Stimulated activated CD4-positive, alpha-beta T cell treated with anti-CD3 and anti-CD28 coated beads, TNF-alpha, amount 100 ng/mL, for 48 hours (primary cell): ENCODE data around the gene RGS7BP.

Experiments
- DNase-seq, 3 donors: peaks; one replicate each; pipeline ENCODE4 v3.0.0-alpha.2; 2020; ENCODE audit warnings: low read depth in 3 of 3

Gene RGS7BP

DNA sequence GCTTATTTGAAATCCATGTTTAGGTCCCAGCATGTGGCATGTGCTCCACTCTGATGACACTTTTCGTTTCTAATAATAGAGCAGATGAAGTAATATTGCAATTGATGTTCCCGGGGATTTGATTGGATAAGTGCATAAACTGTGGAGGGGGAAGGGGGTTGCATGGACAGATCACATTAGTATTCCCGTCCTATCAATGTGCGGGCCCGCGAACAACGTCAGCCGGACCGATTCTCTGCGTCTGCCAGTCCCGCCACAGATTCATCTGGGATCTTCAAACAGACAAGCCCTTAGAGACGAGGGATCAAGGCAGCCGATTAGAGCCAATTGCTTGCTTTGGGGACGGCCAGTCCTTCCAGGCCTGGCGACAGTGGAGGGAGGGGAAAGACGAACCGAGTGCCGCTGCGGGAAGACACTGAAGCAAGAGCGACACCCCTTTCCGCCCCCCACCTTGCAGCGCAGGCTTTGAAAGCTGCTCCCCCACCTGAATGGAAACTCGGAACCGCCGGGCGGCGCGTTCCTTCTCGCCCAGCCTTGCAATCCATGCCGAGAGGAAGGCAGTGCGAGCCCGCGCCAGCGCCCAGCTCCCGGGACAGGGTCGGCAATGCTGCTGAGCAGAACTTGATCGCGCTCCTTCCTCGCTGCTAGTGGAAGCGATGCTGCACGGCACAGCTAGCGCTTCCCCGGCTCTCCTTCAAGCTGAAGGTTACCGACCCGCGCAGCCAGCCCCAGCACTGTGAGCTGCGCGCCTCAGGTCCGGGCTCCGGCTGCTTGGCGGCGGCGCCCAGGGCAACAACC is at the start of gene RGS7BP:
RGS7BP (plus strand) TSS at position 247 of the 798 bp plus-strand sequence. CDS start 610 bp downstream, outside the sequence.
- DNase-seq: no peak

DNA sequence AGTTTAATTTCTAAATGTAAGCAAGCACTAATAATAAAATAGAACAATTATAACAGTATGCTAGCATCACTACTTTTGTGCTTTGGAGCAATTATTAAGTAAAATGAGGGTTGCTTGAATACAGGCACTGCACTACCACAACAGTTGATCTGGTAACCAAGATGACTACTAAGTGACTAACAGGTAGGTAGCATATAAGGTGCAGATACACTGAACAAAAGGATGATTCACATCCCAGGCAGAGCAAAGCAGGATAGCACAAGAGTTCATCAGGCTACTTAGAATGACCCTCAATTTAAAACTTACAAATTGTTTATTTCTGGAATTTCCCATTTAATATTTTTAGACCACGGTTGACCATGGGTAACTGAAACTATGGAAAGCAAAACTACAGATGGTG is 48.0 kb upstream of the RGS7BP start:
- DNase-seq: no peak

DNA sequence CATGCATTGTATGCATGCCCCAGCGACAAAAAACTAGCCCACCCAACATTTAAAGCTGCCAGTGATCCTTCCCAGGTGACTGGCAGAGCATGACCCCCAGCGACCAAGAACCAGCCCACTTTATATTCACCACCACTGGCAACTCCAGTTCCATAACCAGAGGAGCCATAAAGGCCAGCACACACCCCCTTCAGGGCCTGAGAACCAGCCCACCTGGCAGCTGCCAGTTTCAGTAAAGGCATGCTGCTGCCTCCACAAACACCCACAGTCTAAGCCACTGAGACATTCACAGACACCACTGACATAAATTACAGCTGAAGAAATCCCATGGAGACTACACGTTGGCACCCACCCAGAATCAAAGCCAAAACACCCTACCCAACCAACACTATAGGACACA is 46.9 kb upstream of the RGS7BP start:
- no peak for DNase-seq

DNA sequence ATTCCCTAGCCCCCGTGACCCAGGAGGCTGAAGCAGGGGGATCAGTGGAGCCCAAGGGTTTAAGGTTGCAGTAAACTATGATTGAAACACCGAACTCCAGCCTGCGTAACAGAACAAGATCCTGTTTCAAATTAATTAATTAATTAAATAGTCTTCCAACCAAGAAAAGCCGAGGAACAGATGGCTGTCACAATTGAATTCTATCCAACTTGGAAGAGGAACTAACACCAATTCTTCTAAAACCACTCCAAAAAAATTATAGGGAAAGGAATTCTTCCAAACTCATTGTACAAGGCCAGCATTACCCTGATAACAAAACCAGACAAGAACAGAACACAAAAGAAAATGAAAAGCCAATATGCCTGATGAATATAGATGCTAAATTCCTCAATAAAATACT is 43.4 kb upstream of the RGS7BP start:
- DNase-seq: no peak

DNA sequence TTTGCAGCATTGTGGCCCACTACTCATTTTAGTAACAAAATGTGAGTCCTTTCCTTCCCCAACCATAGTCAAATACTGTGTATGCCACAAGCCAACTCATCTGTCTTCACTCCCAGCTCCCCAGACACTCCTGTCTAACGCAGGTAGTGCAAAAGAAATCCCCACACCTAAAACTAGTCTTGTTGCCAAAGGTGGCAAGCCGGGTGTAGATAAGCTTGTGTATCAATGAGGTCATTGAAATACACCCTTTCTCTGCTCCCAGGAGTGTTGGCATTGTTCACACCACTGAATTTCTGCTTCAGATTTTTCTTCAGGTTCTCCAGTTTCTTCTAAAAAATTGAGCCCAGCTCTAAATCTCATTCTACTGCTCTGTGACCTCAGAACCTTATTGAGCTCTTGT is 19.7 kb upstream of the RGS7BP start:
- no peak for DNase-seq

DNA sequence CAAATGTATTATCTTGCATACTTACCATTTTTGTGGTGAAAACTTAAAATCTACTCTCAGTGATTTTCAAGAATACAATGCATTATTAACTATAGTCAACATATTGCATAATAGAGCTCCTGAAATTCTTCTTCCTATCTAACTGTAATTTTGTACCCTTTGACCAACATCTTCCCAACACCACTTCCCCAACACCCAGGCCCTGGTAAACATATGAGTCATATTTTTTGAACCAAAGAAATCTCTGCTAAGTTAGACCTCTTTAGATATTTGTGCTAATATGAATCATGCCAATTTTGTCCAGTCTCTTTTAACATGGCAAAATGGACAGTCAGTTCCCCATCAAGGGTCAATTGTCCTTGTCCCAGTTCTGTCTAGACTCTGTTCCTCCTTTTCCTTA is 18.5 kb upstream of the RGS7BP start:
- no peak for DNase-seq

DNA sequence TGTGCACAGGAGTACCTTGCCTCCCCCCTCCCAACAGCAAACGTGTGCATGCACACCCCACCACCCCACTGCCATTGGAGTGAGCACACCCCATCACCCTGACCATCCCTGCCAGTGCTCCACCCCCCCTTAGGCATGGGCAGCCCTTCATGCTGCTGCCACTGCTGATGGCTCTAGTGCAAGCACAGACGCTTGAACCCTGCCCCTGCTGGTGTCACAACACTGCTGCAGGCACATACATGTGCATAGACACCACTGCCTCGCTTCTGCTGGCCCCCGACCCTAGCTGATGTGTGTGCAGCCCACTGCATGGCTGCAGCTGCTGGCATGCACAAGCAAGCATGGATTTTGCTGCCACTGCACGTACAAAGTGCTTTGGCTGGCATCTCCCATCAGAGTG is 16.0 kb upstream of the RGS7BP start:
- no peak for DNase-seq

DNA sequence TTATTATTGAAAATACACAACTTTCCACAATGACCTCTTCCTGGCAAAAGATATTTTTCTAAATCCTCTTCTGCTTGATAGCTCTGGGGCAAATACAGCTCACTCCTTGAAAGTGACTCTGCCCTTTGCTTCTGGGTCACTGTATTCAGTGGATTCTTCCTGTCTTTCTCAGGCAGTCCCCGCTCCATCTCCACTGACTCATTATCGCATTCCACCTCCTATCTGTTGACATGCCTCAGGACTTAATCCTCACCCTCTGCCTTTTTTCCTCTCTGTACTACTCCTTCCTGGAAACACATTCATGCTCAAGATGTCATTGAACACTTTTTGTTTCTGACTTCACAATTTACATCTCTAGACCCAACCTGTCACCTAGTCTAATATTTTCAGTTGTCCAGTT is 8.4 kb upstream of the RGS7BP start:
- no peak for DNase-seq

DNA sequence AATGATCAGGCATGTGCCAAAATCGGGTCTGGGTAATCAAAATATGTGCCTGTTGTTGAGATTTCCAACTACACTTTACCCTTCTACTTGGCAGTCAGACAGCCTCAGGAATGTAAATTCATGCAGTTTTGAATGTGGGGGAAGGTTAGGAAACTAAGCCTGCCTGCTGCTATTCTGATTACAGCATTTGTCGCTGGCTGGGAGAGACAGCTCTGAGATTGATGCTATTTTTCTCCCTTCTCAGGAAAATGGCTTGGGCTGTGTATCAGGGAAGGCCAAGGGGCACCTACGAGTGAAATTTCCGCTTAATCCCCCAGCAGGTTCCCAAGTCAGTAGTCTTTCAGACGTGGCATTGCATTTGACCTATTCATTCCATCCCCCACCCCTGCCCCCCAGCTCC is 3.6 kb upstream of the RGS7BP start:
- no peak for DNase-seq

DNA sequence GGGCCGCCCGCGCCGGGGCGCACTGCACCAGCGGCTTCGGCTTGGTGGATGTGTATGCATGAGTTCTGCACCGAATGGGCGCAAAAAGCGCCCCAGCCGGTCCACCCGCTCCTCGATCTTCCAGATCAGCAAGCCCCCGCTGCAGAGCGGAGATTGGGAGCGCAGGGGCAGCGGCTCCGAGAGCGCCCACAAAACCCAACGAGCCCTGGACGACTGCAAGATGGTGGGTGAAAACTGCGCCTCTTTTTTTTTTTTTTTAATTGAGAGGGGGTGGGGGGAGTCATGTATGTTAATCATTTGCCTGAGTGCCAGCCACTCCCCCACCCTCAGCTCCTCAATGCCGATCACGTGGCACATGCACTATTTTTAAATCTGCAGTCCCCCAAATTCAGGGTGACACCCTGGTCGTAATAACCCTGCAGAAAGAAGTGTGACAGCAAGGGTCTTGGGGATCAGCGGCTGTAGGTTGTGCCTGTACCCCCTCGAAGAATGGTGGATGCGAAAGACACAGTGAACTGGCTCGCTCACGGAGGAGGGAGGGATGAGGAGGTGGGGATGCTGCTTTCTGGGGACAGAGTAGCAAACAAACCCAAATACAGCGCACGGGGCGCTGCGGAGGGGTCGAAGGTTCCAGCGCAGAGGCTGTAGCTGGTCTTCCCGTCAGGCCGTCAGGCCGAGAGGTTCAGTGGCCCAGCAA is 900 bp downstream of the RGS7BP start:
- no peak for DNase-seq

DNA sequence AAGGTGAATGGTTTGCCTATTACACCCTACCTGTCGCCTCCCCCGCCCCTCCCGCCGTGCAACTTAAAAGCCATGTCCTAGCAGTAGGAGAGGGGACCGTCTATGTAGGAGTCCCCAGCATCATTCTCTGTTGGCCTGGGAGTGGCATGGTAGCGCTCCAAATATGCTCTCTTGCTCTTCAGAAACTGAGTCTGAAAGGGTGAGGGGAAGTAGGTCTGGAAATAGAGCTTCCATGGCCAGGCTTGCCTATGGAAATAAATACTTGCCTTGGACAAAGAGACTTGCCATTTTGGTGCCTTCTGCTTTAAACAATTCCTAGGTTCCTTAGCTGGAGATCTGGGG is 1.4 kb downstream of the RGS7BP start:
- DNase-seq: no peak

DNA sequence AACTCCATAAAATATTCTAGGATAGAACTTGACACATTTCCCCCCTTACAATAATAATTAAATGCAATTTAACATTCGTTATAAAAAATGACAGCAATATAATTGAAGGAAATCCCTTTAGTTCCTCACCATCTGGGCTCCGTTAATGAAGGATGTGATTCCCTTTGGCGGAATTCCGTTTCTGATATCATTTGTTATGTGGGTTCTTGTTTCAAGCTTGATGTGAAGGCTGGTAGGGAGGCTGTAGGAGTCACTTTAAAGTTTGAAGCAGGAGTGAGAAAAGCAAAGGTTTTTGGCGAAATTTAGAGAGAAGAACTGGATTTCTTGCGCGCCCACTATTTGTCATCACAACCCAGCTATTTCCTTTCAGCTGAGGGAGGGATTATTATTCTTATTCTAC is 4.0 kb downstream of the RGS7BP start:
- DNase-seq: no peak

DNA sequence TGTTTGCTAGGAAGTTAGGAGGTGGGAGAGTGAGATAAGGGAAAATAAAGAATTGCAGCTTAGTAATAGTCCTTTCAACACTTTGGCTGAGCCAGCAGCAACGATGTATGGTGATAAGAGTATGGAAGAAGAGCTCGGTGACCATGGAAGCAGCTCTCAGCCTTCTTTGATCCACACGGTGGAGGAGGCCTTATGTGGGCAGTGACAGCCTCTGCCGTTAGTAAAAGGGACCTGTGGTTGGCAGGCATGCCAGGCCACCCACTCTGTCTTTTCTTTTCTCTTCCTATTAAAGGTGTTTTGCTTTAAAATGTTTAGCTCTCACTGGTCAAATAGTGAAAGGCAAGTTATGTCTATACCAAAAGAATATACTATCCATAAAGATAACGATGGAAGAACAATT is 7.7 kb downstream of the RGS7BP start:
- no peak for DNase-seq

DNA sequence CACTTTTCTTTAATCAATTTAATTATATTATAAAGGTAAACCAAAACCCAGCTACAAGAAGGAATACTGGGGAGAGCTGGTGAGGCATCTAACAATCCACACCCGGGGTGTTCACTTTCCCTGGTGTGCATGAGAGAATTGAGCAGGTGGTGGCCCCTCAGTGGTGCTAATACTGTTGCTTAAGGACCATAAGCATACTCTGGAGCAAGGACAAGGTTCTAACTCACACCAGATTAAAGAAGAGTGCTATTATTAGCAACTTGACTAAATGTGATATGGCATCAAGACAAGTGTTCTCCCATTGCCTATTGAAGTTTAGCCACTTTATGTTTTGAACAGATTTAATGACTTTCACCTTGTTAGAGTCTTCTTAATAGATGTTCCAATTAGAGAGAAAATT is 8.8 kb downstream of the RGS7BP start:
- DNase-seq: no peak

DNA sequence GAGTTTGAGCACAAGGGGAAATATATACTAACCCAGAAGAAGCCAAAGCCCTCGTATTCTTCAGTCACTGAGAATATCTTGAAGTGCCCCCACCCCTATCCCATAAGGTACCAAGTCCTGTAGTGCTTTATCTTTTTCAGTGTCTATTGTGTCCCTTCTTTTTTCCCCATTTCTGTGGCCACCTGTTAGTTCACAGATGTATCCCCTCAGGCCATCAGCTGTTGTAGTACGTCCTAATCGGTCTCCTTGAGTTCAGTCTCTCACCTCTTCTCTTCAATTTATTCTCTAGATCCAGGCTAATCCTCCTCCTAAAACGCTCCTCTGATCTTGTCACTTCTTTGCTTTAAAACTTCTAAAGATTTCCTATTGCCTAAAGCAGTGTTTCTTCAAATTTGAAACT is 10.4 kb downstream of the RGS7BP start:
- no peak for DNase-seq

DNA sequence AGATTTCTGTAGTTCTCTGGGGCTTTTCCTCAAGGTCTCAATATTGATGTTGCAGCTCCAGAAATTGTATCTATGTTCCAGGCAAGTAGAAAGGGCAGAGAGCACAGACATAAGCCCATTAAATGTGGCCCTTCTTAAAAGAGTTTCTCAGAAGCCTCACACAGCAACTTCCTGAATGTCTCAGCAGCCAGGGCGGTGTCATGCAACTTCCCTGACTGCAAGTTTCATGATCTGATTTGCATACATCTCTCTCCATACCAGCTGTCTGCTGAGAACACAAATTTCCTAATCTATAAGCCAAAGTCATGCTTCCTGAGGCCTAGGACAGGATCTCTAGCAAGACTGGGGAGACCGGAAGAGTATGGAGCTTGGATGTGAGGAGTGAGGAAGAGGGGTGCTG is 13.0 kb downstream of the RGS7BP start:
- DNase-seq: no peak

DNA sequence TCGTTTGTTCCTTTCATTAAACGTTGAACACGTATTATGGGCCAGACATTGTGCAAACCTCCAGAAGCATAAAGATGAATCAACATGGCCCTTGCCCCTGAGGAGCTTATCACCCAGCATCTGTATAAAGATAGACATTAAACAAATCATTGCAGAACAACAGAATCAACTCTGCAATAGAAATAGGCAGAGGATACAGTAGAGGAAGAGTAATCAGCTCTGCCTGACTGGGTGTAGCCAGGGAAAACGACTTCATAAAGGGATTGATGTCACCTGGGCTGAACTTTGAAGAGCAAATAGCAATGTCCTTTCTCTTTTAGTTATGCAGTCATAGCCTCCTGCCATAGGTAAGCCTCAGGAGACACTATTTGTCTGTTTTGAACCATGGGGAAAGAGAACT is 13.4 kb downstream of the RGS7BP start:
- no peak for DNase-seq

DNA sequence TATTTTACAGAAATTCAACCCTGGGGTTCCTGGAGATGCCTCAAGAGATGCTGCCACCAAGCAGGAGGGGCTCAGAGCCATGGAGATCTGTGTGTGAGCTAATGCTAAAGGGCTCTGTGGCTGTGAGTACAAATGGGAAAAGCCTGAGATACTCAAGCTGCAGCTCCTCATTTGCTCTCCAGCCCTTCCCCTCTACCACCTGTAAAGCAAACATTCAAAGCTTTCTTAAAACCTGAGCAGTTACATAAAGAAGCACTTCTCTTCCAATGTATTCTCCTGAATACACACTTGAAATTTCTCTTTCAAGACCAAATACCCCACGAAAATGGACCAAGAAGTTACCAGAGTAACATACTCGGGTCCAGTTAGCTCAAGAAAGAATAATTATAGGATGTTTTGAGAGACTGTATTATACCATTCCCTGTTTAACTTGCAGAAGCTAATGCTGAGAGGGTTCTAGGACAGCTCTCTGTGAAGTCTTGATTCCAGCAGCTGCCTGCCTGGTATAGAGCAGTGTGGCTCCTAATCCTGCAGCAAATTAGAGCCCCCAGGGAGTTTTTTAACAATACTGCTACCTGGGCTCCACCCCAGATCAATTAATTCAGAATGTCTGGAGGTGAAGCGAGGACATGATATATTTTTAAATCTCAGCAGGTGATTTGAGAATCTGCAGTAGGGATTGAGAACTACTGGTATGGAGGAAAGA is 21.1 kb downstream of the RGS7BP start:
- DNase-seq: no peak

DNA sequence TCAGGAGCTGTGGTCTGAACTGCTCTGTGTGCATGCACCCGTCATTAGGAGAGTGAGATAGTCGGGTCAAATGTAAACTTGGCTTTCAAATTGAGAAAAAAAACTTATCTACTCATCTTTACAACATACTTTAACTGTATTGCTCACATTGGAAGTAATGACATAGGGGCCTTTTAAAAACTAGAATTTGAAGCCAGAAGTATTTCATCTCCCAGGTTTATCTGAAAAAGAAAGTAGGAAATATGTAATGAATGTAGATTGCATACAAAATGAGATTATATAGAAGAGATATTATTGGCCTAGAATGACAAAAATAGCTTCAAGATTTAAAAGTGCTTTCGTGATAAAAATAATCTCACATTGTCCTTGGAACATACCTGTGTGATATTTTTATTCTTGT is 24.3 kb downstream of the RGS7BP start:
- no peak for DNase-seq

DNA sequence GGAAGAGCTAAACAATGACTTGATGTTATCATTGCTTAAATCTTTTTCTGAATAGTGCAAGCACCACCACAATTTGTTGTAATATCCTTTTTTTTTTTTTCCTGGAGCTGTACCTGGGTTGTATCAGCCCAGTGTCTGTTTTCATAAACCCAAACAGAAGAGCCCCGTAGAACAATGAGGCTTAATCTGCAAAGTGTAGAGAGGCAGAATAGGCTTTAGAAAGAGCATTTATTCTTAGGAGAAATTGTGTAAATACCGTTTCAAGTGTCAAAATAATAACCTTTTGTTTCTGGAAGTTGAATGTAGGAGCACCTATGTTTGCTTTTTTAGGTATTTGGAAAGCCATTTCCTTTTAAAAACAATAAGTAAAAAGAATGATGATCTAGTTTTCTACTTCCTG is 26.4 kb downstream of the RGS7BP start:
- DNase-seq: no peak

DNA sequence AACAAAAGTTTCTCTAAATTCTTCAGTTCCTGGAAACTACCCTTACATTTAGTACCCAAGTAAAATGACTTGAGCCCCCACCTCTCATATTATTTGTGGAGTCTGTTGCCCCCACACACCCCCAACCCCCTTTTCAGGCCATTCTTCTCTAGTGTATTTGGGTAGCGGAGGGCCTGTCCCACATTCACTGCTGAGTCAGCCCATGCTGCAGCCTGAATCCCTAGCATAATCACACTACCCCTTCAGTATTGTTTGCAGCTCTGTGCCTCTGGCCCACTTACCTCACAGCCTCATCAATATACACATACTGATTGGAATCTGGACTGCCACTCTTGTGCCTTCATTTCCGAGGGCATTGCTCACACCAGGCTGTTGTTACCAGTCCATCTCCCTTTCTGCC is 26.8 kb downstream of the RGS7BP start:
- no peak for DNase-seq

DNA sequence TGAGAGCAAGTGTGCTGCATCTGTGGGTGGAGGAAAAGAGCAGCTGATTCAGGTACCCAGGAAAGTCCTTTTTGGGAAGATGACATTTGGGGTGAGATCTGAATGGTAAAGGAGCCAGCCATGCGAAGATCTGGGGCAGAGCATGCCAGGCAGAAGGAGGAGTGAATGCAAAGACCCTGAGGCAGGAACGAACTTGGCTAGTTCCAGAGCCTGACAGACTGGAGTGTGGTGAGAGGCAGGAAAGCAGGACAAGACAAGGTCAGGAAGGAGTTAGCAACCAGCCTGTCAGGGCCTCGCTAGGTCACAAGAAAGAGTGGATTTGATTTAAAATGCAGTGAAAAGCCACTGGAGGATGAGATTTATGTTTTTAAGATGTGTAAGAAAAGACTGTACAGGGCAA is 28.2 kb downstream of the RGS7BP start:
- no peak for DNase-seq

DNA sequence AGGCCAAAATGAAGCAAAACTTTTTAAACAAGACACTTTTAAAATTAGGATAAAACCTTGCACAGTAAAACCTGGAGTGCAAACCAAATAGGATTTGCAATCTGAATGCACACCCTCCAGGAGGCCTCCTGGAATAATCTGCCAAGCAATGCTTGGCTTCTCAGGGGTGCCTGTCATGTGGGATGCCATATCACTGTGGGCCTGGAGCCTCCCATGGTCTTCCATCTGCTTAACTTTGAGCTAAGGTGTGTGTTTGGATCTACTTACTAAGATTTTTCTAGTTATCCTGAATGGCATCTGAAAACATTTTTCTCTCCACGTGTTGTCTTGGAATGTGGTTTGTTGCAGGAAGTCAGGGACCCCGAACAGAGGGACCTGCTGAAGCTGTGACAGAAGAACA is 52.1 kb downstream of the RGS7BP start:
- no peak for DNase-seq
